Uterus (tissue), 4 donors: ENCODE data around the gene NUDT21. TPM values are rescaled to one million over a fixed set of nuclear protein-coding genes. Genes with fewer than 3 reads are reported as not detected.

Experiments used
- DNase-seq, 2 donors: peaks; one replicate each; pipeline ENCODE4 v3.0.0-alpha.2; 2019 to 2020
- H3K27ac ChIP-seq, 2 donors: fragments of 200-600 bp; sonication (generic); 1 replicate in 1 of 2; 2 replicates in 1 of 2; pipeline ENCODE4 v1.5.1; 2016 to 2018
- H3K27me3 ChIP-seq, 2 donors: fragments of 200-600 bp; sonication (generic); one replicate each; pipeline ENCODE4 v1.5.1; 2018 to 2019; ENCODE audit warnings: control low read depth in 1 of 2
- H3K36me3 ChIP-seq, 2 donors: fragments of 200-600 bp; sonication (generic); one replicate each; pipeline ENCODE4 v1.5.1; 2019; ENCODE audit warnings: control low read depth in 1 of 2
- H3K4me1 ChIP-seq, 2 donors: fragments of 200-600 bp; sonication (generic); one replicate each; pipeline ENCODE4 v1.5.1; 2018 to 2019; ENCODE audit warnings: control low read depth in 1 of 2
- H3K4me3 ChIP-seq, 2 donors: fragments of 200-600 bp; sonication (generic); 1 replicate in 1 of 2; 2 replicates in 1 of 2; pipeline ENCODE4 v1.5.1; 2018 to 2019; ENCODE audit warnings: mild to moderate bottlenecking in 1 of 2
- H3K9me3 ChIP-seq, 2 donors: fragments of 200-600 bp; sonication (generic); one replicate each; pipeline ENCODE4 v1.5.1; 2019; ENCODE audit warnings: control low read depth in 1 of 2
- POLR2A ChIP-seq, 2 donors: fragments of 450-650 bp; IDR thresholded peaks; one replicate each; pipeline ENCODE4 v1.6.1; 2016; ENCODE audit warnings: antibody characterized with exemption in 2 of 2, mild to moderate bottlenecking in 1 of 2, moderate library complexity in 1 of 2
- intact Hi-C: fragments of 100-400 bp; cut with DNase I; formaldehyde crosslinking; loops from one replicate; pipeline ENCODE4 v1.15.1; 2023; ENCODE audit warnings: low total_unique reads
- total RNA-seq, 4 donors: library from RNA; depleted of rRNA in 3 of 4; stranded (reverse); fragments of >200 nt in 3 of 4; gene quantifications; one replicate each; pipeline versions ENCODE4 v1.1.0 to v1.2.4, GENCODE V29; 2014 to 2023
- TF ChIP-seq, protein P1 (sequence below), 4 experiments: fragments of 200-600 bp in 2 of 4; fragments of 450-650 bp in 2 of 4; sonication (generic) in 2 of 4; IDR thresholded peaks; one replicate each; pipeline ENCODE4 v1.5.1; 2016 to 2019; ENCODE audit warnings: antibody characterized with exemption in 4 of 4, mild to moderate bottlenecking in 2 of 4, moderate library complexity in 1 of 4
- donor health status: DM: yes; HTN: yes; CAD: no.

NUDT21 gene
- total RNA-seq, 4 donors from 2014 or later: 23.1 to 184 (median 89.2) TPM

DNA sequence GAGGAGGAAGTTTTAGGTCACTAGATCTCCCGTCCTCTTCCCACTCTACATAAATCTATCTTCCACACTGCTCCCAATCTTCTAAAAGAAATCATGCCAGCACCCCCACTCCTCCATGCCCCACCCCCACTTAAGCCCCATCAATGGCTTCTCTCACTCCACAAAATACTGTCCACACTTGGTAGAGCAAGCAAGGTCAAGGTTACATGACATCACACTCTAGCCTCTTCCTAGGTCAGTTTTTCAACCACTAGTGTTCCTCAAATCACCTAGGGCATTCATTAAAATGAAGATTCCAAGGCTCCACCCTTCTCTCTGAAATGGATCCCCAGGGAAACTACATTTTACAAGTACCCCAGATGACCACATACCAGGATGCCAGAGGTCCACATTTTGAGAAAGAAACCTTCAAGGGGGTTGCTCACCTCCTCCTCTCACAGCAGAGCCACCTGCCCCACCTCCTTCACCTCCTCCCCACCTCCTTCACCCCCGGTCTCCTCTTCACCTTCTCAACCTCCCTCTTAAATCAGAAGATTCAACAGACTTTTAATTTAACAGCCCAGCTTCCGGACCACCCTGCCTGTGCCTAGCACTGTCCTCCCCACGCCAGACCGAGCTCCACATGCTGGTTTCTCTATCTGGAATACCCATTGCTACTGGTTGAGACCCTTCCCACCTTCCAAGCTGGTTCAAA, 29.0 kb downstream of the NUDT21 start:
- no peak for TF ChIP-seq POLR2A (IDR thresholded peaks at IDR 0.05)
- TF ChIP-seq, protein P1, sequence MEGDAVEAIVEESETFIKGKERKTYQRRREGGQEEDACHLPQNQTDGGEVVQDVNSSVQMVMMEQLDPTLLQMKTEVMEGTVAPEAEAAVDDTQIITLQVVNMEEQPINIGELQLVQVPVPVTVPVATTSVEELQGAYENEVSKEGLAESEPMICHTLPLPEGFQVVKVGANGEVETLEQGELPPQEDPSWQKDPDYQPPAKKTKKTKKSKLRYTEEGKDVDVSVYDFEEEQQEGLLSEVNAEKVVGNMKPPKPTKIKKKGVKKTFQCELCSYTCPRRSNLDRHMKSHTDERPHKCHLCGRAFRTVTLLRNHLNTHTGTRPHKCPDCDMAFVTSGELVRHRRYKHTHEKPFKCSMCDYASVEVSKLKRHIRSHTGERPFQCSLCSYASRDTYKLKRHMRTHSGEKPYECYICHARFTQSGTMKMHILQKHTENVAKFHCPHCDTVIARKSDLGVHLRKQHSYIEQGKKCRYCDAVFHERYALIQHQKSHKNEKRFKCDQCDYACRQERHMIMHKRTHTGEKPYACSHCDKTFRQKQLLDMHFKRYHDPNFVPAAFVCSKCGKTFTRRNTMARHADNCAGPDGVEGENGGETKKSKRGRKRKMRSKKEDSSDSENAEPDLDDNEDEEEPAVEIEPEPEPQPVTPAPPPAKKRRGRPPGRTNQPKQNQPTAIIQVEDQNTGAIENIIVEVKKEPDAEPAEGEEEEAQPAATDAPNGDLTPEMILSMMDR (IDR thresholded peaks at IDR 0.05): no peak
- no peak for DNase-seq
- H3K36me3 ChIP-seq: no peaks in the 10 kb centered on the region
- H3K4me3 ChIP-seq: no peak overlapping the region
- intact Hi-C loops: no loop called here
- peaks cover 0 to 4% of the 10 kb centered on the region in 2 donors for H3K4me1 ChIP-seq
- no peaks in the 10 kb centered on the region for H3K27me3 ChIP-seq
- no peak overlapping the region for H3K27ac ChIP-seq
- no peaks in the 10 kb centered on the region for H3K9me3 ChIP-seq

DNA sequence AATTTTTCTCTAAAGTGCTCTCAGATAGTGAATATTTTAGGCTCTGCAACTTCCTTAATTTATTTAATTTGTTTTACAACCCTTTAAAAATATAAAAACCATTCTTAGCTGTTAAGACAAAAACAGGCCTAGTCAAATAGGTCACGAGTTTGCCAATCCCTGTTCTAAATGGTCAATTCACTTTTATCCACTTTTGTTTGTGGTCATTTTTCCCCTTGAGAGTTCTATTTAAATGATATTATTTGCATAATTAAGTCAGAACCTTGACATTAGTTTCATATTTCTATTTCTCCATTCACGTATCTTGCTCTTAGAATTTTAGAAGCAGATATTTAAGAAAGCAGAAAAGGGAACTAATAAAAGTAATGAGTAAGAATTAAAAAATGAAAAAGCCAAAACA, 29.8 kb downstream of the NUDT21 start:
- H3K4me3 ChIP-seq: no peak overlapping the region
- TF ChIP-seq POLR2A (IDR thresholded peaks at IDR 0.05): no peak
- TF ChIP-seq, protein P1 (IDR thresholded peaks at IDR 0.05): no peak
- no peaks in the 10 kb centered on the region for H3K36me3 ChIP-seq
- intact Hi-C loops: no loop called here
- no peaks in the 10 kb centered on the region for H3K9me3 ChIP-seq
- H3K27me3 ChIP-seq: no peaks in the 10 kb centered on the region
- H3K4me1 ChIP-seq: peaks cover 0 to 4% of the 10 kb centered on the region in 2 donors
- DNase-seq: no peak
- no peak overlapping the region for H3K27ac ChIP-seq

DNA sequence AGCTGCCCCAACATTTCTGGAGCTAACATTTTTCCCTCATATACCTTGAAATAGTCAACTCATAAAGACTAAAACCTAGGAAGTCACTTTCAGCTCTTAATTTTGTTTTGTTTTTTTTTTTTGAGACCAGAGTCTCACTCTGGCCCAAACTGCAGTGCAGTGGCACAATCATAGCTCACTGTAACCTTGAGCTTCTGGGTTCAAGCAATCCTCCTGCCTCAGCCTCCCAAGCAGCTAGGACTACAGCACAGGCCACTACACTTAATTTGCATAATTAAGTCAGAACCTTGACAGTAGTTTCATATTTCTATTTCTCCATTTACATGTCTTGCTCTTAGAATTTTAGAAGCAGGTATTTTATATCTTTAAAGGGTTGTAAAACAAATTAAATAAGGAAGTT, 30.5 kb downstream of the NUDT21 start:
- TF ChIP-seq POLR2A (IDR thresholded peaks at IDR 0.05): no peak
- TF ChIP-seq, protein P1 (IDR thresholded peaks at IDR 0.05): no peak
- intact Hi-C loops: no loop called here
- Histone ChIP-seq H3K4me3 (no peak overlapping the region), H3K36me3 (no peaks in the 10 kb centered on the region), H3K27me3 (no peaks in the 10 kb centered on the region), H3K9me3 (no peaks in the 10 kb centered on the region), H3K4me1 (peaks cover 0 to 4% of the 10 kb centered on the region in 2 donors), H3K27ac (no peak overlapping the region)
- no peak for DNase-seq

DNA sequence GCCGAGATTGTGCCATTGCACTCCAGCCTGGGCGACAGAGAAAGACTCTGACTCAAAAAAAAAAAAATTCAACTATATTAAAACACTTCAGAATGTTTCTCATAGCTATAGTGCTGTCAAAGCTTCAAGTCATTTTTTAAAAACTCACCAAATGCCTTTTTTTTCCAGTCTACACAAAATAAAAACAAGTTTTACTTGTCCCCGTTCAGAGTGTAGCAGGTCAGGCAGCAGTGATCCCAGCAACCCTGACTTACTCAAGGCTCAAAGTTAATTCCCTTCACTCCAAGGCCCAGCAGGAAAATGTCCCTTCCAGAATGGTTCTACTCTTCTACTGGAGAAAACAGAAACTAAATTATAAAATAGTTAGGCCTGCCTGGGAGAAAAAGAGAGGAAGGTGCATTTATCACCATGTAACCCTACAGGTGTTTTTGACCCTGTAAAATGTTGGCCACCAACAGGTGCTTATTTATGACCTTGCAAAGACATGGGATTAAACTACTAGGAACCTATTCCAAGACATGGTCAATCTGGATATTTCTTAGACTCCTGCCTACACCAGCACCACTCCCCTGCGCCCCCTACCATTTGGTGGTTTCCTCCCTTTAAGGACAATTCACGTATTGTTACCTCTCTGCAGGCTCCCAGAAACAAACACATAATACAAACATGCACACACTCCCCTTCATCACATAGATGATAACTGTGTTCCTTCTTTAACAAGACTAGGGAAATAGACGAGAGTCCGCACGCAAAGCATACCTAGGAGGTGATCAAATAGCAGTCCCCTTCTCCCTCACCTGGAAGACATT, 31.2 kb downstream of the NUDT21 start:
- intact Hi-C loops: no loop called here
- Histone ChIP-seq H3K9me3 (no peaks in the 10 kb centered on the region), H3K4me3 (no peak overlapping the region), H3K27ac (no peak overlapping the region), H3K27me3 (no peaks in the 10 kb centered on the region), H3K4me1 (peaks cover 0 to 4% of the 10 kb centered on the region in 2 donors), H3K36me3 (no peaks in the 10 kb centered on the region)
- TF ChIP-seq, protein P1 (IDR thresholded peaks at IDR 0.05): no peak
- TF ChIP-seq POLR2A (IDR thresholded peaks at IDR 0.05): no peak
- no peak for DNase-seq

DNA sequence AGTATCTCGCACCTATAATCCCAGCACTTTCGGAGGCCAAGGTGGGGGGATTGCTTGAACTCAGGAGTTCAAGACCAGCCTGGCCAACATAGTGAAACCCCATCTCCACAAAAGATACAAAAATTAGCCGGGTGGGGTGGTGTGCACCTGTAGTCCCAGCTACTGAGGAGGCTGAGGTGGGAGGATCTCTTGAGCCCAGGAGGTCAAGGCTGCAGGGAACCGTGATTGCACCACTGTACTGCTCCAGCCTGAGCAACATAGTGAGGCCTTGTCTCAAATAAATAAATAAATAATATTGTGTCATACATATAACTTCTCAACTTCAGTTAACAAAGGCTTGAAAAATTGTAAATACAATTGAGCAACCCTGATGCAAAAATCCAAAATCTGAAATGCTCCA, 34.0 kb downstream of the NUDT21 start:
- Histone ChIP-seq H3K4me1 (peaks cover 0 to under 1% of the 10 kb centered on the region in 2 donors), H3K9me3 (no peaks in the 10 kb centered on the region), H3K27me3 (no peaks in the 10 kb centered on the region), H3K27ac (no peak overlapping the region), H3K4me3 (no peak overlapping the region), H3K36me3 (no peaks in the 10 kb centered on the region)
- no peak for DNase-seq
- TF ChIP-seq POLR2A (IDR thresholded peaks at IDR 0.05): no peak
- TF ChIP-seq, protein P1 (IDR thresholded peaks at IDR 0.05): no peak
- intact Hi-C loops: no loop called here
